Activated CD4-positive, CD25-positive, alpha-beta regulatory T cell treated with anti-CD3 and anti-CD28 coated beads, Interleukin-2, amount 50 U/mL, for 24 hours (primary cell): Measurements from ENCODE around the gene HCFC2.
"Not testable (repeated sequence)": the region's sequence is repeated elsewhere in the genome, so short reads cannot be mapped to it uniquely, and the experiment has no call there.

Experiments
- ATAC-seq, 2 donors: fragments of 150-1000 bp; cut with Tn5 transposase; one replicate each; pipeline ENCODE4 v1.10.0; 2021; ENCODE audit warnings: mild to moderate bottlenecking in 1 of 2, moderate library complexity in 1 of 2

The HCFC2 gene

DNA sequence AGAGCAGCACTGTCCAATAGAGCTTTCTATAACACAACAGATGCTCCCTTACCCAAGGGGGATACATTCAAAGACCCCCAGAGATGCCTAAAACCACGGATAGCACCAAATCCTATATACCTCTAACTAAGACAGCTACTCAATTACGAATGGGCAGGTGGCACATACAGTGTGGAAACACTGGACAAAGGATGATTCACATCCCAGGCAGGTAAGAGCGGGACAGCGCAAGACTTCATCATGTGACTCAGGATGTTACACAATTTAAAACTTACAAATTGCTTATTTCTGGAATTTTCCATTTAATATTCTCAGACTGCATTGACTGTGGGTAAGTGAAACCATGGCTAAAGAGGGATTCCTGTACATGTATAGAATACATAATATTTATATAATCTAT is 5.5 kb upstream of the HCFC2 start:
- ATAC-seq, result no peak

DNA sequence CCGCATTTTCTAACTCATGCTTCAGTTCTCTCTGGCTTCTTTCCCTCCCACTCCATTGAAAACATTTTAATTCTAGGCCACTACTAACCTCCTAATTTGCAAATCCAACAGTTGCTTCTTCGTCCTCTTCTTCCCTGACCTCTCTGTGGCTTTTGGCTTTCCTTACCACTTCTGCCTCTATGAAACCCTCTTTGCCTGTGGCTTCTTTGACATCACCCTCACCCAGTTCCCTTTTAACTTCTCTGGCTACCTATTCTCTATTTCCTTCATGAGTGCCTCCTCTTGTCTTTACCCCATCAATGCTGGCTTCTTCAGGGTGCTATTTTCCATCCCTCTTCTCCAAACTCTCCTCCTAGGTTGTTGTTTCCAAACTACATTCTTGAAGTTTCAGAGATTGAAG is 4.4 kb upstream of the HCFC2 start:
- no peak for ATAC-seq

DNA sequence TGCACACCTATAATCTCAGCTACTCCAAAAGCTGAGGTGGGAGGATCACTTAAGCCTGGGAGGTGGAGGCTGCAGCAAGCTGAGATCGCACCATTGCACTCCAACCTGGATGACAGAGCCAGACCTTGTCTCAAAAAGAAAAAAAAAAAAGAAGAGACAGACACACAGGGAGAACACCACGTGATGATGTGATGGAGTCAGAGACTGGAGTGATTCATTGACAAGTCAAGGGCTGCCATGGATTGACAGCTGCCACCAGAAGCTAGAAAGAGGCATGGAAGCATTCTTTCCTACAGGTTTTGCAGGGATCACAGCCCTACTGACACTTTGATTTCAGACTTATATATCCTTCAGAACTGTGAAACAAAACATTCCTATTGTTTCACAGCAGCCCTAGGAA is 3.5 kb upstream of the HCFC2 start:
- no peak for ATAC-seq

DNA sequence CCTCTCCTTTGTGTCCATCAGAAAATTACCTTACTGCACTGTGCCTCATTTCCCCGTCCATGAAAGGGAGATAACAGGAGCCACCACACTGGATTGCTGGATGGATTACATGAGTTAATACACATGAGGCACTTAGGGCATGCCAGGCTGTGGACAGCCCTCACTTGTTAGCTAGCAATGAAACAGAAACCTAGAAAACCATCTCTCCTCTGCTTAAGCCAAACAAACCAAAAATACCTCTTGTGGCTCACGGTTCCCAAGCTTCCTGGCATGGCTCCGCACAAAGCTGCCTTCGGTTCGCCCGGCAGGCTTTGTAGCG is 660 bp upstream of the HCFC2 start:
- ATAC-seq, result peak; percentile 19 to 30

DNA sequence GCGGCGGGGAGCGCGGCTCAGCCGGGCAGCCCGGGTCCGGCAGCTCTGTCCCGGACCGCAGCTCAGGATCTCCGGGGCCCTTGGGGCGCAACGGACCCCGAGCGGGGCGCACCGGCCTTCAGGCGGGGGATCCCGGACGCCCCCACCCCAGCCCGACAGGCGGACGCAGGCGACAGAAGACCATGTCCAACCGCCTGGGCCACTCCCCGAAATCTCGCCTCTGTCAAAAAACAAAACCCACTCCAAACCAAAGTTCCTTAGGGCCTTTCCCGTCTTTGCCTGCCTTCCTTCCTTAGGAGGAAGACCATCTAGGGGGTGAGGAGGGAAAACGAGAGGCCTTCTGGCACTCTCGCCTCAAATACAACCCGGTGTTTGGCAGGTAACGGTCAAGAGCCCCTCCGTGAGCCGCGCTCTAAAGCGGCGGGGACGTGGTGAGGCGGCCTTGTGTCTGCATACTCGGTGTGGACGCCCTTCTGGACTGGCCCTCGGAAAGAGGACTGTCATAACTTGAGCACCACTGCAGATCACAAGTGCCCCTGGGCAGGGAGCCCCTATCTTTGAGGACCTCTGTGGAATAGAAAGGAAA is 604 bp downstream of the HCFC2 start:
- ATAC-seq, result no peak

DNA sequence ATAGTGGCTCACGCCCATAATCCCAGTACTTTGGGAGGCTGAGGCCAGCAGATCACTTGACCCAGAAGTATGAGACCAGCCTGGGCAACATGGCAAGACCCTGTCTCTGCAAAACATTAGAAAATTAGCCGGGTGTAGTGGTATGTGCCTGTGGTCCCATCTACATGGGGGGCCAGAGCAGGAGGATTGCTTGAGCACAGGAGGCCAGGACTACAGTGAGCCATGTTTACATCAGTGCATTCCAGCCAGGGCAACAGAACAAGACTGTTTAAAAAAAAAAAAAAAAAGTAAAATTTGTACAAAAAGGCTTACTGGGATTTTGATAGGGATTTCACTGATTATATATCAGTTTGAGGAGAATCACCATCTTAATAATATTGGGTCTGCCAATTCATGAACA is 7.8 kb downstream of the HCFC2 start:
- ATAC-seq, result no peak

DNA sequence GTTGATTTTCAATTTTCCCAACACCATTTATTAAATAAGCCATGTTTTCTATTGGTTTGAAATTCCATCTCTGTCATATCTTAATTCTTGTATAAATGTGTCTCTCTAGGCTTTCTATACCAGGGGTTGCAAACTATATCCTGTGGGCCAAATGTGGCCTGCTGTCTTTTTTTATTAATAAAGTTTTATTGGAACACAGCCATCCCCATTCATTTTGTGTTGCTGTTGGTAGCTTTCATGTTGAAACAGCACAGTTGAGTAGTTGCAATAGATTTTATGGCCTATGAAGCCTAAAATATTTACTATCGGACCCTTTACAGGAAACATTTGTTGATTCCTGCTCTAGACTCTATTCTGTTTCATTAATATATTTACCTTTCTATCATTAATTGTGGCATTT is 9.4 kb downstream of the HCFC2 start:
- no peak for ATAC-seq

DNA sequence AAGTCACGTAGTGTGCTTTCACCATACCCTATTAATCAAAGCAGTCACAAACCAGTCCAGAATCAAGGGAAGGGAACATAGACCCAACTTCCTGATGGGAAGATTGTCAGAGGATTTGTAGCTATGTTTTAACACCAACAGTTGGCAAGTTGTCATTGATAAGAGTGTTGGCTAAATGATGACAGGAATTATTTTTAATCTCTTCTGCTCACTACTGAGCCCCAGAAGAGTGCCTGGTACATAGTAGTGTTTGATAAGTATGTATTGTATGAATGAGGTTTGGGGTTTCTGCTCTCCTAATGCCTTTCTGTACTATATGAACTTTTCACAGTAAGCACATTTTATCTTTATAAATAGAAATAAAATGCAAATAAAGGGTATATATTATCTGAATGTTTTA is 14.7 kb downstream of the HCFC2 start:
- ATAC-seq, result no peak

DNA sequence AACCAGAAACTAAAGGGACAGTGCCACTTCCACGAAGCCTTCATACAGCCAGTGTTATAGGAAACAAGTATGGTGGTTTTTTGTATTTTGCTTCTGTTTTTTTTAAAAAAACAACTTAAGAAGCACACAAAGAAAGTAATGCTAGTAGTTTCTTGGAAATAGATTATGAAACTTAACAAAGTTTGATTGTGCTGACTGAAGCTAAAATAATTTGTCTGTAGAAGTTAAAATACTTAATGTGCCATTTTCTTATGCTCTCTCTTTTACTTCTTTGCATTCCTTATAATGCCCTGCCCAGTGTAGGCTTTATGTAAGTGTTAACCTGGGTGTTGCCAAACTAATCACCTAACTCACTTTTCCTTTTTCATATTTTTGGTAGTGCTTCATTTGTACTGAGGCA is 16.4 kb downstream of the HCFC2 start:
- no peak for ATAC-seq

DNA sequence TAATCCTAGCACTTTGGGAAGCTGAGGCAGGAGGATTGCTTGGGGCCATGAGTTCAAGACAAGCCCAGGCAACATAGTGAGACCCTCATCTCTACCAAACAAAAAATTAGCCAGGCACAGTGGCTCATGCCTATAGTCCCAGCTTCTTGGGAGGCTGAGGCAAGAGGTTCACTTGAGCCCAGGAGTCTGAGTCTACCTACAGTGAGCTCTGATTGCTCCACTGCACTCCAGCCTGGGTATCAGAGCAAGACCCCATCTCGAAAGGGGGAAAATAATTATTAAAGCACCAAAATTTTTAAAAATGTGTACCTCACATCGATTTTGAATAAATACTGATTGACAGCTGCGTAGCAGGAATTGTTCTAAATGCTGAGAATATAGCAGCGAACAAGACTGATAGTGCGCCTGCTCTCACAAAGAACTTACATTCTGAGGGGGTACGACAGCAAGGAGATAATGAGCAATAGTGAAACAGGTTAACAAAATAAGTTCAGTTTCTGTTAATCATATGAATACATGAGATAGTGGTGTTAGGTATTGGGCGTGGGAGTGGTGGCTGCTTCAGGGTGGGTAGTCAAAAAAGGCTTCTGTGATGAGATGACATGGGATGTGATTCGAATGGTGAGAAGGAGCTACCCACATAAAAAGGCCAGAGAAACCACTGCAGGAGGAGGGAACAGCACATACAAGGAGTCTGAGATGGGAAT is 19.6 kb downstream of the HCFC2 start:
- ATAC-seq, result peak; percentile 92 to 96

DNA sequence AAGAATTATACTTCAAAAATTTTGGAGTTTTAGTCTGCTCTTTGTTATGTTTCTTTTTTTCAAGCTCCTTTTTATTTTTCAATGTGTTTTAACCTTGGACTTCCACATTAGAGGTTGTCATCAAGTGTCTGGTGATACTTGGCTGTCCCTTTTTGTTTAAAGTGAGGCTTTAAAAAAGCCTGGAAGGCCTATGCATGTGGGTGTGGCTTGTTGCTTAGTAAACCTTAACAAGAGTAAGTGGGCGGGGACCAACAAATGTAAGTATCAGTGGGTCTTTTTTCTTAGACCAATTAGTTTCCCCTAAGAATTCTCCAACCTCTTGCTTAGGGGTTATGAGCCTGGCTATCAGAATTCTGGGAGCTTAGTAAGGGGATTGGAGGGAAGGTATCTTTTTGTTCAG is 26.4 kb downstream of the HCFC2 start:
- no peak for ATAC-seq

DNA sequence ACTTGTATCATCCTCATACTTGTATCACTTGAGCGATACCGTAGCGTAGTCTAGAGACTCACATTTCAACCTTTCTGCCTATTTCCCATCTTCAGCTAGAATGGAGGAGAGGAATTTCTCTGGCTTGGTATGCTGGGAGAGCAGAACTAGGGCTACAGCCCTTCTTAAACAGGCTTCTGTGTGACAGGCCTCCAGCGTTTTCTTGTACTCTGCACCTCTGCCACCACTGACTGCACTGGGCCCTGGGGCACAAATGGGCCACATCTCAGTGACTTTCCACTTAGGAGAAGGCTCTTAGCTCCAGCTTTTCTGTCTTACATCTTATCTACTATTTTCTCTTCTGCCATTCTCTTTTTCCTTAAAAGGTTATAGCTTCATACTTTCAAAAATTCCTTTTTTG is 26.8 kb downstream of the HCFC2 start:
- ATAC-seq, result no peak

DNA sequence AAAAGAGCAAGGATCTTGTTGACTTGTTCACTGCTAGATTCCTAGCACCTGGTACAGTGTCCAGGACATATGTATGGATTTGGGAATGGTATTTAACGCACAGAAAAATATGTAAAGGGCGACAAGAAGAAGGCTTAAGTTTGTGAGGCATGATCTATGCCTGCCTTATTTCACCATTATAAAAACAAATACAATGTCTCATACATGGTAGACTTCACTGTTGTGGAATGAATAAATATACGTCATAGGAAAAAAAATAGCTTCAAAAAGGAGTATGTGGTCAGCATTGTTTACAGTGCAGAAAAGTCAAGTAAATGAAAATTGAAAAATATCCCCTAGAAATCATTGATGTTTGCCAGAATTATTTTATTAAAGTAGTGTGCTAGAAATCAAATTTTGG is 30.0 kb downstream of the HCFC2 start:
- no peak for ATAC-seq

DNA sequence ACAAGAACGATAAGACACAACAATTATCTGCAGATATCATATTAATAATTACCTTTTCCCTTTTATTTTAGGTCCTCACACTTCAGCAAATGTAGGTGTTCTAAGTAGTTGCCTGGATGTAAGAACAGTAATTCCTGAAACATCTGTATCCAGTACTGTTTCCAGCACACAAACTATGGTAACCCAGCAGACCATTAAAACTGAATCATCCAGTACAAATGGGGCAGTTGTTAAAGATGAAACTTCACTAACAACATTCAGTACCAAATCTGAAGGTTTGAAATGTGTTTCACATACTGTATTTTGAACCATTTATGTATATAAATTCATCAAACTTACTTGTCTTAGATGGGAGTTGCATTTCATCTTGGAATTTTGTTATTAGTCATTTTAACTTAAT is 31.0 kb downstream of the HCFC2 start:
- ATAC-seq, result no peak

DNA sequence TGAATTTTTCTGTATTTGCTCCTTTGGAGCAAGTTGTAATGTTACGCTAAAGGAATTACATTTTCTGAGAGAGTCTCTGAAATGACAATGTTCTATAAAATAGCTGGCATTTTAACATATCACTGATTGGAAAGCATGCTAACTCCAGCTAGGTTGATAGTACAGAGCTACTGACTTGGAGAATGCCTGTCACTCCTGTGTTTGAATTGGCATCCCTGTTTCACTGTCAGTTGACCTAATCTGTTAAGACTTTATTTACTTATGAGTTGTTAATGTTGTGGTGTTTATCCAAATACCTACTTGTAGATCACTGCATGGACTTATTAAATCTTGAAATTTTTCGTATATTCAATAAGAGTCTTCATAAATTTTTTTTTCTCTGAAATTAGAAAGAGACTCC is 33.6 kb downstream of the HCFC2 start:
- no peak for ATAC-seq

DNA sequence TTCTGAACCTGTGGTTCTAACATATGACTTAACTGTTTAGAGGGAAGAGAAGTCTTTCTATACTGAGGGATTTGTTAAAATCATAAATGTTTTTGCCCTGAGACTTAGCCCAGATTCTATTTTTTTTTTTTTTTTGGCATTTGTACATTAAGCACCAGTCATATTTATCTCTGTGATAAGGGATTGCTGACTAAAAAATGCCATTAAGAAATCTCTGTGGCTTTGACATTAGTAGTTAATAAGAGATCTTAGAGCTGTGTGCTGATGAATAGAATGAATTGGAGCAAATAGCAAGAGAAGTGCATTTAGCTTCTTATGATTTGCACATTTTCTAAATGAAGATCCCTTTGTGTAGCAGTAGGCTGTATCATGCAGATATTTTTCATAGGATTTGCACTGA is 41.1 kb downstream of the HCFC2 start:
- no peak for ATAC-seq

DNA sequence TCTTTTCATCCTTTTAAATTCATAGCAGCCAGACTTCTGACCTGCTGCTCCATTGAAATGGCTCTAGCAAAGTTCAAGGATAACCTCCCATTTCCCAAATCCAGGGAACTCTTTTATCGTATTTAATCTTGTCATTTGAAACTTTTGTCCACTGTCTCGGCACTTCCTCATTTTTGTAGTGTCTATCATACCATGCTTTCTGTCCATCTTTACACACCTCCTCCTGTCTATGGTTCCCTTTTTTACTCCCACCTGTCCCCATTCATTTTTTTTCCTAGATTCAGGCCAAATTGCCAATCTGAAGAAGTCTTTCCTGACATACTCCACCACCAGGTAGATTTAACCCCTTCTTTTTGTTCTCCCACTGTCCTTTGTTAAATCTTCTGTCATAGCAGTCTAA is 42.6 kb downstream of the HCFC2 start:
- ATAC-seq, result no peak

DNA sequence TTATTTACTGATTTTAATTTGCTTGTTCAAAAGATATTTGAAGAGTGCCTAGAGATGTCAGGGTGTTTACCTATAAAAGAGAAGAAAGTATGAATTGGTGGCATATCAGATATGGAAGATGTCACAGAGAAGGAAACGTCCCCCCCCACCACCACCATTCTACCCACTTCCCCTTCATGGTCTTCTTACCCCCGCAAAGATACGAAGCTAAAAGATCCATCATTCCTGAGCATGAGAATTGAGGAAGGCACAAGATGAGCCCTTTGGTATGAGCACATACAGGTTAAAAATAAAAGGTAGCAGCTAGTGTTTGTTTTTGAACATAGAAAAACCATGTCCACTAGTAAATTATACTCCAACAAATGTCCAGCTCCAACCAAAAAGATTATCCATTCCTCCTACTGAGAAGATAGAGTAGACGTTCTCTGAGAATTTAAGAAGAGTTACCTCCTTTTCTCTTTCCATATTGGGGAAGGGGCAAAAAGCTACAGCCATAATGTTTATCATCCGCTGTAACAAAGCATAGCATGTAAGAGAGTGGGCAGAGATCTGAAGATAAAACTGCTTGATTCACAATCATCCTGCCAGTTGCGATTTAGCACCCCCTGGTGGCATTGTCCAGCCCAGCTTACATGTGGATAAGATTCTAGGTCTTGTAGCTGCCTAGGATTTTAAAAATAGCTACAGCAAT is 44.6 kb downstream of the HCFC2 start:
- ATAC-seq, result peak; percentile 92 to 95

DNA sequence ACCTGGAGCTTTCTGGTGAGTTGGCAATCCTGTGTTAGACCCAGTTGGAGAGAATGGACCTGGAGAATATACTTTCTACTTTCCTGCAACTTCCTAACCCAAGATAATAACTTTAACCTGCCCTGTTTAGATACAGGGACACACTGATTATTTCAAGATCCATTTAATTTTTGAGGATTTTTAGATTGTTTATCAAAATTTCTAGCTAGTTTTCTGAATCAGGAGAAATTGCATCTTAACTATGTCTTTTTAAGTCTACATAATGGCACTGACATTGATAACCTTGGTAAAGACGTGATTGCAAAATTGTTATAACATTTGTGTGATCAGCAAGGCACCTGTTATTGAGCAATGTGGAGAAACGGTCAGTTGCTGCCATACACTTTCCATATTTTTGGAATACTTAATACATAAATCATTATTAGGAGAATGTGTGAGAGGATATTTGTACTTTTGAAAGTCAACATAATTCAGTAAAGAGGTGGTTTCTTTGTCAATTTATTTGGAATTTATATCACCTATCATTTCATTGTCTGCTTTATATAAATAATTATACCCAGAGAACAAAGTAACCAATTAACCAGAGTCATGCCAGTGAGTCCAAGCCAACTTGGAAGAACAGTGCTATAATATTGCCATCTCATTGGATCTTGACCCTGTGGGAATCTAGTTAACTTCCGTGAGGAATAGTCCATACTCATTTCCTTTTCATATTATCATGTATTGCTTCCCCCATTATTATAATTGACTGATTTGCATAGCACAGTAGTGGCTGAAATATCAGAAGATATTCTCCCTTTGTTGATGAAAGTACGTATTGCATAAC is 45.3 kb downstream of the HCFC2 start:
- no peak for ATAC-seq

DNA sequence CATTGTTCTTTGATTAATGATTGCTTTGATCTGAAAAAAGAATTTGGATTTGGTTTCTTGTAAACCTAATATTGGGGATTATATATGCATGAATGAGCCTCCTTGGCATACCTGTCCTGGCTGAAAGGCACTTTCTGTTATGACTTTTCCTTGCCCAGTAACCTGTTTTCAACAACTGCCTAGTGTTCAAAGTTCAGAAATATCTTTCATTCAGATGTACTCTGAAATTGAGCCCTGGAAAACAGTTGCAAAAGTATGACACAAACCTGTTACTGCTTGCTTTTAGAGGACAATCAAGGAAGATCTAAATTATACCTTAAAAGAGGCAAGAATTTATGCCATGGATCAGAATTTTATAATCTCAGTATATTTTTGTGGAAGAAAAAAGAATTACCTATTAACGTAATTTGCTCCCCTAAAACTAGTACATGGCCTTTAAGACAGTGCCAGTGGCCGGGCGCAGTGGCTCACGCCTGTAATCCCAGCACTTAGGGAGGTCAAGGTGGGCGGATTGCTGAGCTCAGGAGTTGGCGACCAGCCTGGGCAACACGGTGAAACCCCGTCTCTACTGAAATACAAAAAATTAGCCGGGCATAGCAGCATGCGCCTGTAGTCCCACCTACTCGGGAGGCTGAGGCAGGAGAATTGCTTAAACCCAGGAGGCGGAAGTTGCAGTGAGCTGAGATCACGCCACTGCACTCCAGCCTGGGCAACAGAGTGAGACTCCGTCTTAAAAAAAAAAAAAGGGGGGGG is 50.7 kb downstream of the HCFC2 start:
- not testable (repeated sequence) for ATAC-seq

DNA sequence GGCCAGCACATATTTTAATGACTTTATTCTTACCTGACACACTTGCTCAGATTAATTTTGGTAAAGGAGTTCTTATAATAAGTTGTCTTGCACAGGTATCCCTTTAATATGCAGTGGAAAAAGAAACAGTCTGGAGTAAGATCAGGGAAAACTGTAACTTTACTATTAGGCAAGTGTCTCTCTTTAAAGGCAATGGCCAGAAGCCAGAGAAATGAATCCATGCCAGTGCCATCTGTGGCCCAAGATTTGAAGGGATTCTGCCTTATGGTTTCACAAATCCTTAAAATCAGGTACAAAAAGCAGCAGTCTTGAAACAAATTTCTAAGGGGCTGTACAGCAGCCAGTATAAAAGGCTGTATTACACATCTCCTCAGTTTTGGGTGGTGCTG is 51.2 kb downstream of the HCFC2 start:
- no peak for ATAC-seq

DNA sequence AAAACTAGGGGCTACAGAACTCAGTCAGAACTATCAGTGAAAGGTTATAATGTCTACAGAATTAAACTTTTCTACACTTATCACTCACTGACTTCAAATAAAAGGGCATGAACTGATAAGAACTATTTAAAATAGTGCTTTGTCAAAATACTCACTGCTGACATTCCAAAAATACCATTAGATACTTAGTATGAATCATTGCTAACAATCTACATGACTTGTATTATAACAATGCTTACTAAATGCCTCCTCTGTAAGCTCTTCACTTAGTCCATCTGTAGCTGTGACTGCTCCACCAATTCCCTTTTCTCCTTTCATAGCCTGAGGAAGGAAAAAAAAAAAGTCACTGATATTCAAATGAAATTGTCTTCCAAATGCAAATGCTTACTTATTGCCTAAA is 56.7 kb downstream of the HCFC2 start:
- no peak for ATAC-seq

DNA sequence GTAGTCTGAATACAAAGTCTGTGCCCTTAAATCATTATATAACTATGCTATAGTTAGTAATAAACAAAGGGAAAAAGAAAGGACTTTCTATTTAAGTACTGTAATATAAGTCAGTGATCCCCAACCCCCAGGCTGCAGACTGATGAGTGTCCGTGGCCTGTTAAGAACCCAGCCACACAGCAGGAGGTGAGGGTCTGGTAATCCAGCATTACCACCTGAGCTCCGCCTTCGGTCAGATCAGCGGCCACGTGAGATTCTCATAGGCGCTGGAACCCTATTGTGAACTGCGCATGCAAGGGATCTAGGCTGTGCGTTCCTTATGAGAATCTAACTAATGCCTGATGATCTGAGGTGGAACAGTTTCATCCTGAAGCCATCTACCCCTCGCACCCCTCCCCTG is 58.0 kb downstream of the HCFC2 start:
- ATAC-seq, result no peak
